H9 (cell line): ENCODE measurements around the gene RPL37. TPM values are rescaled to one million over a fixed set of nuclear protein-coding genes. Genes with fewer than 3 reads are reported as not detected.

Experiments
- DNase-seq: peaks from one replicate; pipeline ENCODE4 v3.0.0-alpha.2; 2017
- H2AFZ ChIP-seq: one replicate; pipeline ENCODE4 v1.6.1; 2013; ENCODE audit warnings: mild to moderate bottlenecking, low read length, control low read depth, moderate library complexity
- H2AK5ac ChIP-seq: 2 replicates; pipeline ENCODE4 v1.6.1; 2013; ENCODE audit warnings: low read length, control low read depth, mixed read lengths; ENCODE audit not compliant: insufficient read length
- H2BK120ac ChIP-seq: one replicate; pipeline ENCODE4 v1.6.1; 2013; ENCODE audit warnings: low read depth, mild to moderate bottlenecking, low read length, control low read depth, inconsistent platforms; ENCODE audit not compliant: poor library complexity, severe bottlenecking
- H2BK12ac ChIP-seq: 2 replicates; pipeline ENCODE4 v1.6.1; 2013; ENCODE audit warnings: low read length, control low read depth, mixed read lengths, low read depth; ENCODE audit not compliant: insufficient read length
- H2BK15ac ChIP-seq: 2 replicates; pipeline ENCODE4 v1.6.1; 2013; ENCODE audit warnings: low read depth, low read length, control low read depth
- H2BK20ac ChIP-seq: one replicate; pipeline ENCODE4 v1.6.1; 2013; ENCODE audit warnings: low read depth, mild to moderate bottlenecking, low read length, control low read depth, inconsistent platforms; ENCODE audit not compliant: poor library complexity, severe bottlenecking
- H2BK5ac ChIP-seq: 2 replicates; pipeline ENCODE4 v1.6.1; 2013; ENCODE audit warnings: low read length, control low read depth, mixed read lengths; ENCODE audit not compliant: insufficient read length
- H3K14ac ChIP-seq: 2 replicates; pipeline ENCODE4 v1.6.1; 2013; ENCODE audit warnings: low read length, control low read depth; ENCODE audit not compliant: insufficient read depth
- H3K18ac ChIP-seq: 2 replicates; pipeline ENCODE4 v1.6.1; 2013; ENCODE audit warnings: low read depth, mild to moderate bottlenecking, mixed read lengths, low read length, control low read depth; ENCODE audit not compliant: insufficient read length
- H3K23ac ChIP-seq: 2 replicates; pipeline ENCODE4 v1.6.1; 2013; ENCODE audit warnings: low read length, control low read depth, mixed read lengths, low read depth; ENCODE audit not compliant: insufficient read length
- H3K23me2 ChIP-seq: 2 replicates; pipeline ENCODE4 v1.6.1; 2013; ENCODE audit warnings: low read depth, mild to moderate bottlenecking, mixed read lengths, low read length, control low read depth; ENCODE audit not compliant: insufficient read length, poor library complexity, severe bottlenecking
- H3K27ac ChIP-seq: 2 replicates; pipeline ENCODE4 v1.5.1; 2013; ENCODE audit warnings: low read length, control low read depth, mixed read lengths, low read depth; ENCODE audit not compliant: insufficient read length
- H3K27me3 ChIP-seq: 2 replicates; pipeline ENCODE4 v1.6.1; 2013; ENCODE audit warnings: low read length, control low read depth, inconsistent platforms; ENCODE audit not compliant: insufficient read depth
- H3K4ac ChIP-seq: 2 replicates; pipeline ENCODE4 v1.6.1; 2013; ENCODE audit warnings: low read depth, mild to moderate bottlenecking, control low read depth, inconsistent platforms, low read length, moderate library complexity
- H3K4me1 ChIP-seq: 2 replicates; pipeline ENCODE4 v1.6.1; 2013; ENCODE audit warnings: low read length, control low read depth, inconsistent platforms; ENCODE audit not compliant: insufficient read depth
- H3K4me2 ChIP-seq: 2 replicates; pipeline ENCODE4 v1.6.1; 2013; ENCODE audit warnings: low read length, control low read depth, mixed read lengths; ENCODE audit not compliant: insufficient read length, insufficient read depth
- H3K56ac ChIP-seq: 2 replicates; pipeline ENCODE4 v1.6.1; 2013; ENCODE audit warnings: low read depth, mild to moderate bottlenecking, mixed read lengths, low read length, control low read depth; ENCODE audit not compliant: insufficient read length
- H3K79me1 ChIP-seq: 2 replicates; pipeline ENCODE4 v1.6.1; 2013; ENCODE audit warnings: low read depth, mild to moderate bottlenecking, moderate library complexity, low read length, control low read depth, inconsistent platforms; ENCODE audit not compliant: insufficient read depth, poor library complexity, severe bottlenecking
- H3K79me2 ChIP-seq: 2 replicates; pipeline ENCODE4 v1.6.1; 2013; ENCODE audit warnings: low read length, control low read depth, inconsistent platforms; ENCODE audit not compliant: insufficient read depth
- H3K9ac ChIP-seq: 2 replicates; pipeline ENCODE4 v1.6.1; 2013; ENCODE audit warnings: low read length, control low read depth, mixed read lengths; ENCODE audit not compliant: insufficient read length; ENCODE audit errors: extremely low read depth
- H3K9me3 ChIP-seq: one replicate; pipeline ENCODE4 v1.6.1; 2013; ENCODE audit warnings: low read depth, low read length, inconsistent platforms; ENCODE audit not compliant: control insufficient read depth
- H3T11ph ChIP-seq: one replicate; pipeline ENCODE4 v1.6.1; 2013; ENCODE audit warnings: mild to moderate bottlenecking, low read length, control low read depth, inconsistent platforms
- H4K20me1 ChIP-seq: one replicate; pipeline ENCODE4 v1.6.1; 2013; ENCODE audit not compliant: control insufficient read depth, insufficient read length, insufficient read depth
- H4K5ac ChIP-seq: 2 replicates; pipeline ENCODE4 v1.6.1; 2013; ENCODE audit warnings: low read depth, mild to moderate bottlenecking, mixed read lengths, low read length, control low read depth; ENCODE audit not compliant: insufficient read length
- H4K8ac ChIP-seq: replicated peaks from 2 replicates; pipeline ENCODE4 v1.6.1; 2013; ENCODE audit warnings: low read length, control low read depth, mixed read lengths, low read depth; ENCODE audit not compliant: insufficient read length
- H4K91ac ChIP-seq: 2 replicates; pipeline ENCODE4 v1.6.1; 2013; ENCODE audit warnings: low read depth, mild to moderate bottlenecking, moderate library complexity, mixed read lengths, low read length, control low read depth; ENCODE audit not compliant: insufficient read length
- H3K27ac Mint-ChIP-seq, 3 experiments: 2 replicates in 2 of 3; 3 replicates in 1 of 3; pipeline ENCODE4 v1.8.0; 2020 to 2021; ENCODE audit warnings: mixed read lengths in 3 of 3, mild to moderate bottlenecking in 1 of 3, moderate library complexity in 1 of 3
- H3K27me3 Mint-ChIP-seq: 2 replicates; pipeline ENCODE4 v1.8.0; 2021; ENCODE audit warnings: low read depth, mild to moderate bottlenecking, moderate library complexity, mixed read lengths
- H3K36me3 Mint-ChIP-seq, 3 experiments: 2 replicates in 2 of 3; 3 replicates in 1 of 3; pipeline ENCODE4 v1.8.0; 2020 to 2021; ENCODE audit warnings: low read depth in 3 of 3, mixed read lengths in 3 of 3; ENCODE audit not compliant: insufficient read depth in 1 of 3
- H3K4me1 Mint-ChIP-seq, 2 experiments: 2 replicates each; pipeline ENCODE4 v1.8.0; 2020; ENCODE audit warnings: mixed read lengths in 2 of 2
- H3K4me3 Mint-ChIP-seq, 2 experiments: 2 replicates in 1 of 2; 3 replicates in 1 of 2; pipeline ENCODE4 v1.8.0; 2020 to 2021; ENCODE audit warnings: mild to moderate bottlenecking in 2 of 2, mixed read lengths in 2 of 2, moderate library complexity in 1 of 2
- H3K9me3 Mint-ChIP-seq, 2 experiments: 2 replicates in 1 of 2; 3 replicates in 1 of 2; pipeline ENCODE4 v1.8.0; 2020; ENCODE audit warnings: mild to moderate bottlenecking in 2 of 2, mixed read lengths in 2 of 2, moderate library complexity in 1 of 2
- CTCF ChIP-seq: fragments of 200-600 bp; sonication (generic); conservative IDR thresholded peaks from 3 replicates; pipeline ENCODE4 v1.8.0; 2021; ENCODE audit warnings: antibody characterized with exemption, mild to moderate bottlenecking
- WGBS: extraction: QIAGEN DNeasy Blood & Tissue Kit; methylation state at CpG from one replicate; pipeline ENCODE4 v1.1.7; 2013; ENCODE audit warnings: missing lambda C conversion rate, low lambda C conversion rate, mixed read lengths; ENCODE audit not compliant: insufficient read length; ENCODE audit errors: extremely low coverage; 5-methylcytosine and 5-hydroxymethylcytosine counted together
- total RNA-seq: library from RNA; stranded (reverse); gene quantifications from 2 replicates; pipeline ENCODE4 v1.2.1, GENCODE V29; 2021

RPL37 gene
- total RNA-seq, 1 experiment from 2014 or later, result 1,735 TPM

- H2BK20ac ChIP-seq, result no peak overlapping the region
- no peaks in the 10 kb centered on the region for H3K23me2 ChIP-seq
- peaks cover 22 to 37% of the 10 kb centered on the region in 2 experiments for H3K4me1 Mint-ChIP-seq
- no peaks in the 10 kb centered on the region for H3K9me3 Mint-ChIP-seq
- H2BK12ac ChIP-seq, result no peak overlapping the region
- no peak overlapping the region for H3T11ph ChIP-seq
- H3K27ac ChIP-seq, result no peak overlapping the region
- H4K5ac ChIP-seq, result no peak overlapping the region
- no peak overlapping the region for H3K23ac ChIP-seq
- no peak overlapping the region for H2BK120ac ChIP-seq
- H3K9me3 ChIP-seq, result no peaks in the 10 kb centered on the region
- peaks cover 56 to 64% (median 61%) of the 10 kb centered on the region in 3 experiments for H3K36me3 Mint-ChIP-seq
- no peak overlapping the region for H2BK5ac ChIP-seq
- no peak overlapping the region for H2BK15ac ChIP-seq
- H2AFZ ChIP-seq, result no peak overlapping the region
- no peaks in the 10 kb centered on the region for H4K20me1 ChIP-seq
- no CpG with 5 or more reads among the region's 14 CpGs for WGBS
- peak overlapping the region; percentile 54 to 92 (median 90); a peak in 4 of 7 replicates for H3K27ac Mint-ChIP-seq
- no peak overlapping the region for H3K4me2 ChIP-seq
- H3K9ac ChIP-seq, result no peak overlapping the region
- no peak overlapping the region for H3K4ac ChIP-seq
- no peaks in the 10 kb centered on the region for H3K4me1 ChIP-seq
- H3K4me3 Mint-ChIP-seq, result 0 out of 5 replicates have a peak overlapping the region, but pooled peaks have one; percentile 3 to 20
- no peak for DNase-seq
- no peak overlapping the region for H3K56ac ChIP-seq
- no peak overlapping the region for H3K14ac ChIP-seq
- no peaks in the 10 kb centered on the region for H3K79me1 ChIP-seq
- peaks cover 2% of the 10 kb centered on the region; the same call in 1 of the 2 replicates for H3K79me2 ChIP-seq
- H3K18ac ChIP-seq, result no peak overlapping the region
- H3K27me3 Mint-ChIP-seq, result no peaks in the 10 kb centered on the region
- no peaks in the 10 kb centered on the region for H3K27me3 ChIP-seq
- no peak overlapping the region for H4K8ac ChIP-seq
- H2AK5ac ChIP-seq, result no peak overlapping the region
- H4K91ac ChIP-seq, result no peak overlapping the region
- no peak for TF ChIP-seq CTCF
Observed at GRCh38 chr5:40827188-40827977, 7.6 kb downstream of the RPL37 start.
